ENCODE data around the gene TUBB4A.

Gene TUBB4A

GRCh38 chr19:6465663-6466062 is 36.4 kb downstream of the TUBB4A start:
- no peak for DNase-seq

- no peak for DNase-seq
Observed at GRCh38 chr19:6465006-6465405, 37.1 kb downstream of the TUBB4A start.

- DNase-seq = peak; percentile 85
Observed at GRCh38 chr19:6464070-6464873, 37.8 kb downstream of the TUBB4A start, which contains the start of gene CRB3. Gene CRB3 (plus strand): TSS chr19:6464271. CDS start chr19:6464702, 431 bp downstream.

DNA sequence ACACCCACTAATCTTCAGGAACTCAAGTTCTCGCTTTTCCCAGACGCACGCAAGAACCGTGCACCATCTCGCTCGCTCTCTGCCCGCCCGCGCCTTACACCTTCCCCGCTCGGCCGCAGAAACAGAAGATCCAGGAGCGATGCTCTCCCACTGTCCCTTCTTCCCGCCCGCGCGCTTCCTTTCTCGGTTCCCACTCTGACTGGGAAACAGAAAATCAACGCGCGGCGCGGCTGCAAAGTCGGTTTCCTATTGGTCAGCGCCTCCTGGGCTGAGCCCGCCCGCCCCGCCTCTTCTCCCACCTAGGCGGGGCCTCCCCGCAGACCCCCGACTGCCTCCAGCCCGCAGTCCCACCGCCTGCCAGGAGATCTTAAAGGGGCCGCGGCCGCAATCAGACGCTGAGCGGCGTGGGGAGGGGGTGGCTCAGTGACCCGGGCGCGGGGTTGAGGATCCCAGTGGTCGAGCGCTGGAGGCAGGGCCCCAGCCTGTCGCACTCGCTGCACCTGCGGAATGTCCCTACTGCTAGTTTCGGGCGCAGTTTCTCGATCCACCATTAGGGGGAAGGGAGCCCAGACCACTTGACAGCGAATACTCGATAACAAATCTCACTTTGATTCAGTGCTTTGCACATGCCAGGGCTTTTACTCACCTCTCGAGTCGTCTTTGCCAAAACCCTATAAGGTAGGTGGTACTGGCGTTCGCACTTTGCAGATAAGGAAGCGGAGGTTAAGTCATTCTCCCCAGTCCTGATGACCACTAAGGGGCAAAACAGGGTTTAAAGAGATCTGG is 41.8 kb downstream of the TUBB4A start:
- DNase-seq = peak; percentile 97

DNA sequence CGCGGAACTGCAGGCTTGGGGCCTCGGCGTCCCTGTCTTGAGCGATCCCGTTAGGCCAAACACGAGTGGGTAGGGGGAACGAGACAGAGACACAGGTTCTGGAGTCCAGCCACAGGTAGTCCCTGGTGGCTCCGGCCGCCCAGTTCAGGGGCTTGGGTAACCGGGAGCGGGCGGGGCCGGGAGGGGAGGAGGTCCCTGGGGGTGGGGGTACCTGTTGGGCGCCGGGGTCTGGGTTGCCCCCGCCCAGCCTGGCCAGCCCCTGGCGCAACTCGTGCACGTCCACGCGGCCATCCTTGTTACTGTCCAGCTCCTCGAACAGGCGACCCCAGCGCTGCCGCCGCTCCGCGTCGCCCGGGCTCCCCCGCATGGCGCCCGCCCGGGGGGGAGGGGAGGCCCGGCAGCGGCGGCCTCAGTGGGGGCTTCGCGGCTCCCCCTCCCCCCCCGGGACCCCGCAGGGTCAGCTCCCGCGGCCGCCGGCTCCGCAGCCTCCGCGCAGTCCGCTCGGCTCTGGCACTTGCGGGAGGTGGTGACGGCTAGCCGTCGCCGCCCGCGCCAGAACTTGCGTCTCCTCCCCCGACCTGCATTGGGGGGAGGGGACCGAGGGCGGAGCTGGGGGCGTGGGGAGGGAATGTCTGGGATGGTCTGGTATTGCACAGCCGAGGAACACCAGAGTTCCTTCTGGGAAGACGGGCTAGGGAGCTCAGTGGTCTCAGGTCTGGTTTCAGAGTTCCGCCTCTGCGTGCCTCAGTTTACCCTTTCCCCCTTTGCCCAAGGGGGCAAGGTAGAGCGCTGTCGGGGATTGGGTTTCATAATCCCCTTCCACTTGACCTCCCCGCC is 42.6 kb downstream of the TUBB4A start, which contains the start of gene SLC25A23:
Gene SLC25A23 (minus strand): TSS at position 531 of the 837 bp plus-strand sequence. CDS start 164 bp downstream, at position 367.
- peak; percentile 81 for DNase-seq

GRCh38 chr19:6458695-6459261 is 43.3 kb downstream of the TUBB4A start:
- DNase-seq = no peak

GRCh38 chr19:6457958-6458694 is 44.0 kb downstream of the TUBB4A start:
- DNase-seq = no peak

- no peak for DNase-seq
Observed at GRCh38 chr19:6455924-6456323, 46.2 kb downstream of the TUBB4A start.

DNA sequence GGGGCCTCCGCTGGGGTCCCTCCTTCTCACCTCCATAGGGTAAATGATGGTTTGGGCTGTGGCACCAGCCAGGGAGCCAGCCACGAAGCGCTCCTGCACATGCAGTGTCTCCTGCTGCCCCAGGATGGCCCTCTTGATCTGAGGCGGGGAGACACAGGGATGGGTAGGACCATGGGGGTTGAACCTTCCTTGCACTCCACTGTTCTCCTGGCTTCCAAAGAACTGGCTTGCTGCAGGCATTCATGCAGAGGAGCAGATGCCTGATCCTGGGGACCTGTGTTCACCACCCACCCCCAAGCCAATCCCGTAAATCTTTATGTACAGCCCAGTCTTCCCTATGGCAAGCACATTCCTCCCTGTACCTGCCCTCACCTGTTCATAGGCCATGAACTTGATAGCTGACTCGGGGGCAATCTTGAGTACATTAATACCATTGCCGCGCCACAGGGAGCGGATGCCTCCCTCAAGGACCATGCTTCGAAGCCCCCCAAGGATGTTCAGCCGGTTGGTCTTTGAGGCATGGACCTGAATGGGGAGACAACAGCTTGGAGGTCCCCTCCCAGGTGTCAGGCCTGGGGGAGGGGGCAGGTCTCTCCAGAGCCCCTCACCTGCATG is 48.1 kb downstream of the TUBB4A start:
- DNase-seq = no peak

GRCh38 chr19:6452899-6453298 is 49.2 kb downstream of the TUBB4A start:
- DNase-seq = no peak

GRCh38 chr19:6452223-6452614 is 49.9 kb downstream of the TUBB4A start:
- no peak for DNase-seq

DNA sequence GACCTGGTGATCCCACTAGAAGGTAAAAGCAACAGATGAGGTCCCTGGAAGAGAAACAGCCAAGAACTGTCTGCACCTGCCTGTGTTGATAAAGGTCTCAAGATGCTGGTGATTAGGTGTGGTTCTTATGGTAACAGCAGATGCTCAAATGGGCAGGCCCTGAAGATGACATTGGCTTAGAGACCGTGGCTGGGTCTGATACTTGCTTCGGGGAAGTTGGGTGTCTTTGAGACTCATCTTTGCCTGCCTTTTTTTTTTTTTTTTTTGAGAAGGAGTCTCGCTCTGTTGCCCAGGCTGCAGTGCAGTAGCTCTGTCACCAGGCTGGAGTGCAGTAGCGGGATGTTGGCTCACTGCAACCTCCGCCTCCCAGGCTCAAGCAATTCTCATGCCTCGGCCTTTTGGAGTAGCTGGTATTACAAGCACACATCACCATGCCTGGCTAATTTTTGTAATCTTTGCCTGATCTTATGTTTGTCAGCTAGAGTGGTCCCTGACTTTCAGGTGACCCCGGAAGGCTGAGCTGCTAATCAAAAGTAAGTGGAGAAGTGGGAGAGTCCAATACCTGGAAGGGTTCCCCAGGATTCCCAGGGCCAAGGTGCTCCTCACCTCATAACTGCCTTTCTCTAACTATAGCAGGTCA is 50.4 kb downstream of the TUBB4A start:
- no peak for DNase-seq

- no peak for DNase-seq
Observed at GRCh38 chr19:6450166-6450565, 51.9 kb downstream of the TUBB4A start.

- no peak for DNase-seq
Observed at GRCh38 chr19:6448045-6448444, 54.1 kb downstream of the TUBB4A start.

- DNase-seq = no peak
Observed at GRCh38 chr19:6446452-6446851, 55.7 kb downstream of the TUBB4A start.
